HG02571 (cell line): Measurements from ENCODE around the gene ZNF462.
"Not testable (repeated sequence)": the region's sequence is repeated elsewhere in the genome, so short reads cannot be mapped to it uniquely, and the experiment has no call there.

Experiments used
- ATAC-seq: cut with Tn5 transposase; IDR thresholded peaks from one replicate; pipeline ENCODE4 v1.9.1; 2021; ENCODE audit warnings: mild to moderate bottlenecking, moderate library complexity; ENCODE audit not compliant: unreplicated experiment

The ZNF462 gene

DNA sequence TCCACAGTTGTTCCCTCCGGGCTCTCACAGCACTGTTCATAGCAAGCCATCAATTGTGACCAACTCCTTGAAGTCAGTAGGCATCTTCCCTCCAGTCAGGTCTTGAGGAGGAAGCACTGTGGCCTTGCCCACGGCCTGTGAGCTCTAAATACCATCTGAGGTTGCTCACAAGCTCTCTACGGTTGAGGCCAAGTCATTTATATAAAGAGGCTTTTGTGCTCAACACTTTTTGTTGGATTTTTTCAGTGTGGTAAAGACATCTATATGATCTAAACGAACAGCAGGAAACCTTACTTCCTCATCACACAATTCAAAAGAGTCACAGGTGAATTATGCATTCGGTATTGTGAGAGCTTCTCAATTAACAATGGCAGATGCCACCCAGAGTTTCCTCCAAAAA is 97.3 kb downstream of the ZNF462 start:
- no peak for ATAC-seq

DNA sequence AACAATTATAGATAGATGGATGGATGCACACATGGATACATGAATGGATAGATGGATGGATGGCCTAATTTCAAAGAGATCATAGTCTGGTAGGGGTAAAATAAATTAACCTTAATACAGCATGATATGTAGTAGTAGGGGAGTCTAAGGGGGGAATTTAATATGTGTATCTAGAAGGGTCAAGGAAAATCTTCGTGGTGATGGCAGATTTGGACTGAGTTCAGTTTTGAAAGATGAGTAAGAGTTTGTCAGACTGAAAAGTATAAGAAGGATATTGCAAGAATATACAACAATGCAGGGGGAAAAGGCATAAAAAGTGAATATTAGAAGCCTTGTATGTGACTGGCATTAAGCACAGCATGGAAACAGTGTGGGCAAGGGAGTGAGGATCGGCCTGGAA is 98.7 kb downstream of the ZNF462 start:
- ATAC-seq: no peak

DNA sequence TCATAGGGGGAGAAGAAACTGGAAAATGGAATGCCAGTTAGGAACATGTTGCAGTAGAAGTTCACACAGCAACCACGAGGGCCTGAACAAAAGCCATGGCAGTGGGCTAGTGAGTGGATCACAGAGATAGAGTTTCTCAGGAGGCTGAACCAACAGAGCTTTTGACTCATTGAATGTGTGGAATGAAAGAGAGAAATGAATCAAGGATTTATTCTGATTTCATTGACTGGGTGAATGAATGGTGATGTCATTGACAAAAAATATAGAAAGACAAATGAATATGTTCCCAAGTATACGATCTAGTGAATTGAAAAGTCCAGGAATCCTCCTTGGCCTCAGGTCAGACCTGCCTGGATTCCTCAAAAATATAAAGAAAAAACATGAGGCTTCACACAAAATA is 99.2 kb downstream of the ZNF462 start:
- ATAC-seq: no peak

DNA sequence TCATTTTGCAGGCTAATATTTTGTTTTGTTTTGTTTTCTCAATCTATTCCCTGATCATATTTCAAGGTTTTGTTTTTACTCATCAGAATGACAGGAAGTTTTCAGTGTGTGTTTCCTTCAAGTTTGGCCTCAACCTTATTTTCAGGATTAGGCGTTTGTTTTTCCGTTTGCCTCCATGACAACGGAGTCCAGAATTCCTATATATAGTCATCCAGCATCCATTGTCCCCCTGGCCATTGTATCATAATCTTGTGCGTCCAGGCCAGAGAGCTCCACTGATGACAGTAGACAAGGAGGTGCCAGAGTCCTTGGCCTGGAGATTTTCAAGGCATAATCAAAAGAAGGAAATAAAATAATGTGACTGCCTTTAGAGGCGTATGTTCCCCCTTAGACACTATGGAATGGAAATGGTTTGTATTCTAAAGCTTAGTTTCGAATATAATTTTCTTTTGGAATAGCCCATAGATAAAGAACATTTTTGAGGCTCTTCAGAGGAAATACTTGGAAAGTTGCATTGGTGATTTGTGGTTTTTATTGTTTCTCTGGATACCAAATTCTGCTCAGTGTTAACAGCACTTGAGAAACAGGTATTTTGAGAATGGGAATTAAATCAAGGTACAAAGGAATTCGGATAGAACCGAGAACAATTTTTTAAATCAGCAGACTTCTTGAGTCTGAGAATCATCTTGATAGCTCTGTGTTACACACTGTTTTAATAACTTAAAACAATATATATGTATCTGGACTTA is 99.8 kb downstream of the ZNF462 start:
- no peak for ATAC-seq

DNA sequence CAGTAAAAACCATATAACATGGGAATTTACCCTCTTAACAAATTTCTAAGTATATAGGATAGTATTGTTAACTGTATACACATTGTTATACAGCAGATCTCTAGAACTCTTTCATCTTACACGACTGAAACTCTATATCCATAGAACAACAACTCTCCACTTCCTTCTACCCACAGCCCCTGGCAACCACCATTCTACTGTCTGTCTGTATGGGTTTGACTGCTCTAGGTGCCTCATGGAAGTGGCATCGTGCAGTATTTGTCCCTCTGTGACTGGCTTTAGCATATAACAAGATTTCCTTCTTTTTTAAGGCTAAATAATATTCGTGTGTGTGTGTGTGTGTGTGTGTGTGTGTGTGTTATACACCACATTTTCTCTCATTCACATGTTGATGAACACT is 100.7 kb downstream of the ZNF462 start:
- ATAC-seq: no peak

DNA sequence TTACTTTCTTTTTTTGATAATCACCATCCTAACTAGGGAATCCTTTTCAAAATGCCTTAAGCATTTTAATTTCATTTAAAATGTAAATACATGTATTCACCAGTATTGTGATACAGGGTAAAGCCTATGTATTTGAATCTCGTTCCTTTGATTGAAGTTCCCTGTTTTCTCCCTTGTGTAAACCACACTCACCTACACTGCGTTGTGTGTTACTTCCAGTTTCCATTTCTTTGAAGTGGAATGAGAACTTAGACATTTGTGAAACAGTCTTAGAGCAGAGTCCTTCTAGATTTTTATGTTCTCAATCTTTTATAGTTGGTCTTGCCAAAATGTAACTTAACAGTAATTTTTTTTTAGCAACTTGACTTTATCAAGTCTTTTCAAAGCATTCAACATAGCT is 101.4 kb downstream of the ZNF462 start:
- ATAC-seq: no peak

DNA sequence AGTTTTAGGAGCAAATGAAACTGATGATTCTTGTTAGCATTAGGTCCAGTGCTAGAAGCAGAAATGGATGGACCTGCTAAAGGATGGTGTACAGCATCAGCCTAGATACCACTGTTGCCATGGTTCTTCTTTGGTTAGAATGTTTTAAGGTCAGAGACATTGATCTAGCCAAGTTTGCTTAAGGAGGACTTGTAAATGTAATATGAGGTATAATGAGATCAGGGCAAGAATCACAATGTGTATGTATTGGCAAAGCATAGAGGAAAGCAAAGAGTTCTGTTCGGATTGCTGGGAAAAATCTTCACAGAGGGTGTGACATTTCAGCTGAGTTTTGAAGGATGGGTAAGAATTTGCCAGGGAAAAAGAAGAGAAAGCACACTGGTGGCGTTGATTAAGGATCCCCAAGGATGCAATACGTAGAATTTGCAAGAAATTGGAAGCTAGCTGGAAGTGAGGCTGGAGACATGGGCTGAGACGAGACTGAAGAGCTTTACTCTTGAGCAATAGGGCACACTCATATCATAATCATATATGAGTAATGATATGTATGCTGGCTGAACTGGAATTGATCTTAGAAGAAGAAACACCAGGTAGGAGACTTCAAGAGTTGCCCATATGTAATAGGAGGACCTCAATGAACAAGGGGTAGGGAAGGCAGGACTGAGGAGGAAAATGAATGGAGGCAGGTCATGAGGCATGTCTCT is 102.0 kb downstream of the ZNF462 start:
- no peak for ATAC-seq

DNA sequence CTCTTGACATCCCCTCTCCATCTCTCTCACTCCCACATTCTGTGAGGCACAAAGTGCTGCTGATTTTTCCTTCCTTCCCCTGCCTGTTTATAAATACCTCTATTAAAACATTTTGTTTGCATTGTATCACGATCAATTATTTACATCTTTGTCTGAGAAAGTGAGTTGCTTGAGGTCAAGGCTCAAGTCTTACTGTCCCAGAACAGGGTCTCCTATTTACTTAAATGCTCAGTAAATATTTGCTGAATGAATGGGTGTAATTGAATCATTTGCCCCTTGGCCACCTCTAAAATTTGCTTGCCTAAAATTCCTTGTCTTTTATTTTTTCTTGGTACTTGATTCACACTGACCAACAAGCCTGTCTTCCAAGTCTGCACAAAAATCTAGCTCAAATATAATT is 103.5 kb downstream of the ZNF462 start:
- ATAC-seq: no peak

DNA sequence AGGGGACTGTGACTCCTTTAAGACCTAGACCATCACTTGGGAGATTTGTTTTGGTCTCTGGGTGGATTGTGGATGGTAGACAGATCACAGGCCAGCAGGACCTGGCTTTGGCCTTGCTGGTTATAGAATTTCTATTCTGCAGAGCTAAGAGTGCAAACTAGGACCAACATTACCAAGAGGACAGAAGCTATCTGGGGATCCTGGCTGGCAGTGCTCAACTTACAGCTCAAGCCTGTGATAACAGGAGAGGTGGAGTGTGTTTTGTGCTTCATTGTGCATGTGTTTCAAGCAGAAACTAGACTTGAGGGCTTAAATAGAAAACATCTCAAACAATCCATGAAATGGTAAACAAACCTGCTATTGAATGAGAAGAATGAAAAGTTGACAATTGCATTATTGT is 106.7 kb downstream of the ZNF462 start:
- no peak for ATAC-seq

DNA sequence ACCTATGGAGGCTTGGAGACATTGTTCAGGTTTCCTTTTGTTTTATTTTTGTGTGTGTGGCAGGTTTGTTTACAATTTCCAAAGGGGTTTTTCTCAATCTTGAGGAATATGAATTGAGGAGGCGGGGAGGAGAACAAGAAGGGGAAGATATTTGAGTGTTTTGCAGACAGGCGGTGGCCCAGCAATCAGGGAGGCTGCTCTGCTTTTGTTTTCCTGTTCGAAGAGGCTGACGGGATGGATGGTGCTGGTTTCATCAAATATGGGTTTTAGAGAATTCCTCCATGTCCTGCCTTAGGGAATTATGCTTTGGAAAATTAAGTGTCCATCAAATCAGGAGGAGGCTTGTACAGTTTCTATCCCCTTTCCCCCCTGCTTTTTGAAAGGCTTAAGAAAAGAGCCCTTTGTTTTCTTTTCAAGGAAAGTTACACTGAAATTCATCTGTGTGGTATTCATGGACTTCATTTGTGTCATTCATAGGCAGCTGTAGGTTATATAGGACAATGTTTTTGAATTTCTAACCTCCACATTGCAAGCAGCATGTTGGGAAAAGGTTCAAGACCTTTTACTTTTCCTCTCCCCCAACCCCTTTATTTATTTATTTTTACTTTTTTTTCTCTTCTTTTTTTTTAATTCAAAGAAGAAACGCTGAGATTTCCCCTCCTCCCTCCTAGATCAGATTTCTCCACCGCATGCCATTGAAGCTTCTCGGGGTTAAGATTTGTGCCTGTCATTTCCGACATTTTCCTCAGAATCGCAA is 107.4 kb downstream of the ZNF462 start:
- no peak for ATAC-seq

DNA sequence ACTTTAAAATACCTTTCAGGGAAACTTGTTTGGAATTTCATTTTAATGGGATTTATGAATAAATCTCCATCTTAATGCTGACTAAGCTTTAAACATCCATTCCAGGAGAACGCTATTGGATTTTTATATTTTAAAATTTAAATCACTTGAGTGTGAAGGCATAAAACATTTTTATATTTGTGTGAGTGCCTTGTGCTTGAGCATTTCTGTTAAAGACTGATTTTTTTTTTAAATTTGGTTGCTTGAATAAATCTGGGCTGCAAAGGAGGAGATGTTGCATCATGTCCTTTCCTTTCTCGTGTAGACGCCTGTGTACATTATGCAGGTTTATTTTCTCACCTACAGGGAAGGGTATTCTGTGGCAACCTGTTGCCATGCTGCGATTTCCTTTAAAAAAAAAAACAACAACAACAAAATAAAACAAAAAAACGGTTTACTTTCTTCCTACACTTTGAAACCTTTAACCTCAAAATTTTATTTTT is 108.1 kb downstream of the ZNF462 start:
- no peak for ATAC-seq

DNA sequence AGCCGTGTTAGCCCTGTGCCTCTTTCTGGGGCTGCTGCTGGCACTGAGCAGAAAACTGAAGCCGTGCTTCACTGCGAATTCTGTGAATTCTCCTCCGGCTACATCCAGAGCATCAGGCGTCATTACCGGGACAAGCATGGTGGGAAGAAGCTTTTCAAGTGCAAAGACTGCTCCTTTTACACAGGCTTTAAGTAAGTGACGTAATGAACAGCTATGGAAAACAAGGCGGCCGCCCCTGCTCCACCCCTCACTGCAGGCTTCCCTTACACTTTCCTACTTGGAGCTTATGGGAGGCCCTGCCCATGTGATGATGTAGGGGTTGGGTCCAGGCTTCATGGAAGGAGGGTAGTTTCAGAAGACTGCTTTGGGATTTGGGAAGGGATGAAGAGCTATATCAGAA is 109.1 kb downstream of the ZNF462 start:
- ATAC-seq: no peak

DNA sequence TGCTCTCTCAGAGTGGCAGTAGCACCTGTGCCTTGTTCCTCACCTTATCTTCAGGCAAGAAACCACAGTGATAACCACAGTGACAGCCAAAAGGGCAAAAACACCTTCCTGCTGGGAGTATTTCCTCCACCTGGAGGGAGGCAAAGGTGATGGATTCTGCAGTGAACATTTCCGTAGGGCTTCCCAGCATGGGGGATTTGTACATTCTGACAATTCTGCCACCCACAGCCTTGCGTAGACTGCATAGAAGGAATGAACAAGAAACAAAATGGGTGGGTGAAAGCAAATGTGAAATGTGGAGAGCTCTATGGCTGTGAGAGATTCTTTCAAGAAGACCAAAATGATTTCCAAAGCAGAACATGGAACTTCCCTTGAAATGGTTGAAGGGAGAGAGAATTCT is 111.4 kb downstream of the ZNF462 start:
- no peak for ATAC-seq

DNA sequence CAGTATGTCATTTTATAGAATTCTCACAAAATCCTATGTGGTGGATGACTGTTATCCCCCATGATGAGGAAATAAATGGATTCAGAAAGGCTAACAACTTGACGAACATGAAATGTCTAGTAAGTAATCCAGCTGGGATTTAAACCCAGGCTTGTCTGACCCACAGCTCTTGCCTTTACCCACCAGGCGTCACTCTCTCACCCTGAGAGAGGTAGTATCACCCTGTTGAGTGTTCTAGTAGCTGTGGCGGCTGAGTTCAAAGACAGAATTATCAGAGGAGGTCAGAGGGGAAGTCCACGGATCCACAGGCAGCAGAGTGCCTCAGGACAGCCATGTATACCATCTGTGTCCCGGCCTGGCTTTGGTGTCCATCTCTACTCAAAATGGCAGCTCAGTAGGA is 113.8 kb downstream of the ZNF462 start:
- no peak for ATAC-seq

DNA sequence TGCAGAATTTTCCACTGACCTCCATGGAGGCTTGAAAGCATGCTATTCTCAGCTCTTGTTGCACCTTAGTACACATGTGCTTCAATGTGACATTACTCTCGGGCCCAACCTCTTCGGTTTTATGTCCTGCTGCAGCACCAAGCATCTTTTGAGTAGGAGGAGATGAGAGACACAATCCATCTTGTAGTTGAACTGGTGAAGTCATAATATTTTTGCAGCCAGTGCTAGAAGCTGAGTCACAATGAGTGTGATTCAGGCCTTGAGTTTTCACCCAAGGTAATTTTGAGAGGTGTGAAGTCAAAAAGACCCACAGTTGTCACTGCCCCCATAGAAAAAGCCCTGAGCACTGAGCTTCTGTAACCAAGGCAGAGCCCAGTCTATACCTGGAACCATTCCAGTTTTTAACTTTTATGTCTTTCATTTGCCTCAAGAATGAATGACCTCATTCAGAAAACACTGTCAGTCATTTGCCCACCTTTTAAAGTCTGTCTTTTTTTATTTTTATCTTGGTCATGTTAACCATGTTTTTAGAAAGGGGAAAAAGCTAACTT is 117.7 kb downstream of the ZNF462 start:
- no peak for ATAC-seq

DNA sequence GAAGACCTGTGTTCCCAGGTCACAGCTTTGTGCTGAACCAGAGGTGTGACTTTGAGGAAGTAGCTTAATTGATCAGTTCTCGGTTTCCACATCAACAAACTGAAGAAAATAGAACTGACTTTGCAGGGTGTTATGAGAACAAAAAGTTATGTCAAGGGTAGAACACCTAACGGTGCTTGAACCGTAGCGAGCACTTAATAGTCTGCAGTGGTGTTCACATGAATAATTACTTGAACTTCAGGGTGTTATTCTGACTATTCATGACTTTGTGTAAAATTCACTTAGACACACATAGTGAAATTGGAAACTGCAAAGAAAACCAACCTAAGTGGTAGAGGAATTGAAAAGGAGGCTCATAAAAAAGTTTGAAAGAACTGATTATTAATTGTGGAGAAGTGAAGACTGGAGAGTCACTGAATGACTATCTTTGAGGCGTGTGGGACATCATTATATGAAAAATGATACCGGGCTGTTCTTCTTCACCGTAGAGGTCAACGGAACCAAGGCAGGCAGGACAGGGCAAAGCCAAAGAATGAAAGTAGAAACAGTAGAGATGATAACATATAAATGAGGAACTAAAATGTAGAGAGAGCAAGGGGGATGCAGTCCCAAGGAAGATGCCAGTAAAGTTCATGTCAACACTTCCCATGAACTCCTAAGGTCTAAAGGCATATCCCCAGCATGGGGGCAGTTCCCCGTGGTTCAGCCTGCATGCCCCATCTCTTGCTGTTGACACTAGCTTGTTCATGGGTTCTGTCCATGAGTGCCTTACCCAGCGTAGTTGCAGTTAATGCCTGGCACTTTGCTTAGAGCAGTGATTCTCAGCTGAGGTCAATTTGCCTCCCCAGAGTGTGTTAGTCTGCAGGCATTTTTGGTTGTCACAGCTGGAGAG is 118.7 kb downstream of the ZNF462 start:
- ATAC-seq: peak; percentile 56

DNA sequence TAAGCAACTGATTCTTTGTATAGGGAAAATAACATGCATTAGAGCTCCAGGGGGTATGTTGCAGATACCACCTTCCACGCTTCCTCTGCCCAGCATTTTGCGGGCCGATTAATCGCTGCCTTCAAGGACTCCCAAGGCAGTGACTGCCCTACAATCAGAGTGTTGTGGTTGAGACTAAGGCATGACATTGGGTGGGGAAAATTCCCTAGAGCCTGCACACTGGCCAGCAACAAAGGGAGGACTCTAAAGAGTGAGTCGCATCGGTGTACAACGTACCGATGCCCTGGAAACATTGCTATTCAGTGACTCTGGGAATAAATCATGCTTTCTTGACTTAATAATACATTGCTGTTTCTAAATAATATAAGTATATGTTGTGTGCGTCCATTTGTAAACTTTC is 119.7 kb downstream of the ZNF462 start:
- no peak for ATAC-seq

DNA sequence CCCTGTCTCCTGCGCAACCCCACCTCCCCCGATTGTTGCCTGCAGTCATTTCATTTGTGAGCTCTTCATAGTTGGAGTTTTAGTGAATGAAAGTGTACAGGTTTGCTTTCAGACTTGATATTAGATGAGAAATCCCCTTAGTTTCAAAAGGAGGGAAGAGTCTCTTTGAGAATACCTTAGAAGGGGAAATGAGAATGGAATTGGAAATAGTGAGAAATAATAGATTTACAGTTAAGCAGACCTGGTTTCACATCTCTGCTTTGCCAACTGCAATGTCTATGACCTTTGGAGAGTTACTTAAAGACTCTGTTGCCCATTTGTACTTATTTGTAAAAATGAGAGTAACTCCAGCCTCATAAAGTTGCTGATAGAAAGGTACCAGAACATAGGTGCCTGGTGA is 120.4 kb downstream of the ZNF462 start:
- no peak for ATAC-seq

DNA sequence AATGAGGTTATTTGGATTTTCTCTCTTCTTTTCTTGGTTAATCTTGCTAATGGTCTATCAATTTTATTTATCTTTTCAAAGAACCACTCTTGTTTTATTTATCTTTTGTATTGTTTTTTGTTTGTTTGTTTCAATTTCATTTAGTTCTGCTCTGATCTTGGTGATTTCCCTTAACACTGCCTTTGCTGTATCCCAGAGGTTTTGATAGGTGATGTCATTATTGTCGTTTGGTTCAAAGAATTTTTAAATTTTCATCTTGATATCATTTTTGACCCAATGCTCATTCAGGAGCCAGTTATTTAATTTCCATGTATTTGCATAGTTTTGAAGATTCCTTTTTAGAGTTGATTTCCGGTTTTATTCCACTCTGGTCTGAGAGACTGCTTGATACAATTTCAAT is 126.9 kb downstream of the ZNF462 start:
- not testable (repeated sequence) for ATAC-seq

DNA sequence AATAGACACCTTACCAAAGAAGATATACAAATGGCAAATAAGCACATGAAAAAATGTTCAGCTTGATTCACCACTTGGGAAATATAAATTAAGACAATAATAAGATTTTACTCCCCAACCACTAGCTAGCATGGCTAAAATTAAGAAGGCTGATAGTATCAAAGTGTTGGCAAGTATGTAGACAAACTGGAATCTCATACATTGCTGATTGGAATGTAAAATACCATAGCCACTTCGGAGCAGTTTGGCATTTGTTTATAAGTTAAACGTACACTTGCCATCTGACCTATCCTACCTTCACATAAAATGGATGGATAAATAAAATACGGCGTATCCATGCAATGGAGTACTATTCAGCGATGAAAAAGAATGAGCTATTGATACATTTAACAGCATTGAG is 129.2 kb downstream of the ZNF462 start:
- ATAC-seq: no peak

DNA sequence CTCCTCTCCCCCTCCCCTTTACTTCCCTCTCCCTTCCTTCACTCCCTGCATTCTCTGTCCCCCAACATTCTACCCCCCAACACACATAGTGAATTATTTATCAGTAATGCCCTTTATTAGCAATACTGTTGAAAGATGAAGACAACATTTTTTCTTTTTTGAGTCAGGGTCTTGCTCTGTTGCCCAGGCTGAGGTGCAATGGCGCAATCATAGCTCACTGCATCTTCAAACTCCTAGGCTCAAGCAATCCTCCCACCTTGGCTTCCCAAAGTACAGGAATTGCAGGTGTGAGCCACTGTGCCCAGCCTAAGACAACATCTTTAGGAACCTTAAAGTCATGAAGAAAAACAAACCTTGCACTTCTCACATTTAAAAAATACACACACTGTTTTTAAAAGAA is 130.6 kb downstream of the ZNF462 start:
- ATAC-seq: no peak
